Measurements from ENCODE around the gene GJA9. TPM values are rescaled to one million over a fixed set of nuclear protein-coding genes. Genes with fewer than 3 reads are reported as not detected.

GJA9 gene
- total and polyA plus RNA-seq, 5 donors from 2014 or later, result not detected

GRCh38 chr1:38873027-38873969, 8.1 kb downstream of the GJA9 start, which contains the start of gene MYCBP:
Gene MYCBP, minus strand, starts transcription at chr1:38873348. Its CDS starts 43 bp downstream, at chr1:38873305.
- Histone ChIP-seq H3K36me3 (ENCODE audit: control insufficient read depth, insufficient read depth, low read length) (no peaks in the 10 kb centered on the region), H3K4me3 (ENCODE audit: low read depth, low read length) (peak within 1 kb of the TSS; percentile 88), H3K4me1 (ENCODE audit: control insufficient read depth, insufficient read depth, low read length, poor library complexity, severe bottlenecking) (peaks cover 19% of the 10 kb centered on the region), H3K27ac (ENCODE audit: insufficient read depth, low read length, poor library complexity, severe bottlenecking) (peak within 1 kb of the TSS; percentile 73), H3K27me3 (ENCODE audit: control insufficient read depth, insufficient read depth, low read length) (no peaks in the 10 kb centered on the region), H3K9me3 (ENCODE audit: control insufficient read depth in 2 of 2, low read length in 2 of 2) (no peaks in the 10 kb centered on the region)
- DNase-seq (peak; percentile 95 to 98 (median 98)), ATAC-seq (ENCODE audit: low read depth in 2 of 2) (peak; percentile 99)
- Mint-ChIP-seq H3K27ac (peak within 1 kb of the TSS; percentile 85 to 97 (median 92)), H3K4me1 (peaks cover 15 to 38% (median 24%) of the 10 kb centered on the region in 4 donors), H3K4me3 (peak within 1 kb of the TSS; percentile 93 to 99 (median 95)), H3K36me3 (no peaks in the 10 kb centered on the region), H3K9me3 (peaks cover 0 to 3% (median 0%) of the 10 kb centered on the region in 7 donors), H3K27me3 (no peaks in the 10 kb centered on the region)

DNA sequence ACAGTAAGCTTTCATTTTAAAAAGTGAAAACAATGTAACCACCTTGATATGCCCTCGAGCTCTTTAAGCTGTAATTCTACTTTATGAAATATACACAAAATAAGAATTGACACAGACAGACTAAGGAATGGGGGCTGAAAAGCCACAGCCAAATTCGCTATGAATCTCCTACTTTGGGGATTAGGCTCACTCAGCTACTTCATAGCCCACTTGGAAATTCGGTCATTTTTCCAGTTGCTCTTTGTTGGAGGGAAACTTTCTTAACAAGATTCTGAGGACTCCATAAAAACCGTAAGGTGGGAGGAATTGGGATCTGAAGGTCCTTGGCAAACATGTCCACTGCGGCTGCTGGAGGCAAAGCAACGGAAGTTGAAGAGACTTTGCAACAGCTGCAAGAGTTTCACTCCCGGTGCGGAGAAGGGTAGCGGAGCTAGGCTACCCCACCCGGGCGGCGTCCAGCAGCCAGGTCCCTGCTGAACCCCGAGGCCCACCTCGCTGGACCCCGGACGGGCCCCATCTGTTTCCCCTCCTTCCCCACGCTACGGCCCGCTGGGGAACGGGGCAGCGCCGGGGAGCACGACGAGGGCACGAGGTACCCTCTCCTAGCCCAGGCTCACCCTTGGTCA, 8.9 kb downstream of the GJA9 start:
- Mint-ChIP-seq H3K9me3 (peaks cover 0 to 3% (median 0%) of the 10 kb centered on the region in 7 donors), H3K36me3 (peaks cover 7% of the 10 kb centered on the region), H3K27me3 (no peaks in the 10 kb centered on the region), H3K4me3 (peak overlapping the region; percentile 93 to 99 (median 95)), H3K27ac (peak overlapping the region; percentile 85 to 92 (median 87)), H3K4me1 (peaks cover 21 to 44% (median 27%) of the 10 kb centered on the region in 4 donors)
- Histone ChIP-seq H3K4me3 (ENCODE audit: low read depth, low read length) (peak overlapping the region; percentile 88), H3K27me3 (ENCODE audit: control insufficient read depth, insufficient read depth, low read length) (no peaks in the 10 kb centered on the region), H3K27ac (ENCODE audit: insufficient read depth, low read length, poor library complexity, severe bottlenecking) (peak overlapping the region; percentile 73), H3K9me3 (ENCODE audit: control insufficient read depth in 2 of 2, low read length in 2 of 2) (no peaks in the 10 kb centered on the region), H3K36me3 (ENCODE audit: control insufficient read depth, insufficient read depth, low read length) (peaks cover 2% of the 10 kb centered on the region), H3K4me1 (ENCODE audit: control insufficient read depth, insufficient read depth, low read length, poor library complexity, severe bottlenecking) (peaks cover 19% of the 10 kb centered on the region)
- peak in 1 of 2 donors; percentile 13 for ATAC-seq (ENCODE audit: low read depth in 2 of 2)
- DNase-seq, result peak; percentile 18 to 61 (median 27)

DNA sequence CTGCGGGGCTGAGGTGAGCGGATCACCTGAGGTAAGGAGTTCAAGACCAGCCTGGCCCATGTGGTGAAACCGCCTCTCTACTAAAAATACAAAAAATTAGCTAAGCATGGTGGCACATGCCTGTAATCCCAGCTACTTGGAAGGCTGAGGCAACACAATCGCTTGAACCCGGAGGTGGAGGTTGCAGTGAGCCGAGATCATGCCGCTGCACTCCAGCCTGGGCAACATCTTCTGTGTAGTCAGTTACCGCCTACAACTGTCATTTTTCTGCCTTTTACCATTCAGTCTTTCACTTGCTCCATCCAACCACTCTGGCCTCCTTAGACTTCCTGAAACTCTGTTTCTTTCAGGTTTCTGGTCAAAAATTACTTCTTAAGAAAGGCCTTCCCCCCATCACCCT, 10.4 kb downstream of the GJA9 start:
- H3K4me3 ChIP-seq (ENCODE audit: low read depth, low read length), result no peak overlapping the region
- peak overlapping the region in 1 of 3 donors; percentile 6 for H3K27ac Mint-ChIP-seq
- no peak overlapping the region for H3K27ac ChIP-seq (ENCODE audit: insufficient read depth, low read length, poor library complexity, severe bottlenecking)
- H3K27me3 ChIP-seq (ENCODE audit: control insufficient read depth, insufficient read depth, low read length), result no peaks in the 10 kb centered on the region
- peaks cover 0 to 3% (median 0%) of the 10 kb centered on the region in 7 donors for H3K9me3 Mint-ChIP-seq
- peaks cover 13% of the 10 kb centered on the region for H3K36me3 Mint-ChIP-seq
- DNase-seq, result no peak
- H3K27me3 Mint-ChIP-seq, result no peaks in the 10 kb centered on the region
- H3K4me3 Mint-ChIP-seq, result peak overlapping the region; percentile 14 to 97 (median 88)
- peaks cover 21 to 47% (median 28%) of the 10 kb centered on the region in 4 donors for H3K4me1 Mint-ChIP-seq
- peaks cover 3% of the 10 kb centered on the region for H3K36me3 ChIP-seq (ENCODE audit: control insufficient read depth, insufficient read depth, low read length)
- peaks cover 19% of the 10 kb centered on the region for H3K4me1 ChIP-seq (ENCODE audit: control insufficient read depth, insufficient read depth, low read length, poor library complexity, severe bottlenecking)
- H3K9me3 ChIP-seq (ENCODE audit: control insufficient read depth in 2 of 2, low read length in 2 of 2), result no peaks in the 10 kb centered on the region
- ATAC-seq (ENCODE audit: low read depth in 2 of 2), result no peak

GRCh38 chr1:38867208-38867607, 14.2 kb downstream of the GJA9 start:
- no peaks in the 10 kb centered on the region for H3K9me3 ChIP-seq (ENCODE audit: control insufficient read depth in 2 of 2, low read length in 2 of 2)
- Mint-ChIP-seq H3K36me3 (peaks cover 16% of the 10 kb centered on the region), H3K4me3 (peak overlapping the region in 1 of 4 donors; percentile 6), H3K9me3 (no peaks in the 10 kb centered on the region), H3K27ac (peak overlapping the region in 1 of 3 donors; percentile 23), H3K27me3 (no peaks in the 10 kb centered on the region), H3K4me1 (peaks cover 28 to 52% (median 34%) of the 10 kb centered on the region in 4 donors)
- no peak overlapping the region for H3K27ac ChIP-seq (ENCODE audit: insufficient read depth, low read length, poor library complexity, severe bottlenecking)
- H3K4me3 ChIP-seq (ENCODE audit: low read depth, low read length), result no peak overlapping the region
- H3K27me3 ChIP-seq (ENCODE audit: control insufficient read depth, insufficient read depth, low read length), result no peaks in the 10 kb centered on the region
- peaks cover 7% of the 10 kb centered on the region for H3K4me1 ChIP-seq (ENCODE audit: control insufficient read depth, insufficient read depth, low read length, poor library complexity, severe bottlenecking)
- ATAC-seq (ENCODE audit: low read depth in 2 of 2) (no peak), DNase-seq (no peak)
- H3K36me3 ChIP-seq (ENCODE audit: control insufficient read depth, insufficient read depth, low read length), result peaks cover 13% of the 10 kb centered on the region

DNA sequence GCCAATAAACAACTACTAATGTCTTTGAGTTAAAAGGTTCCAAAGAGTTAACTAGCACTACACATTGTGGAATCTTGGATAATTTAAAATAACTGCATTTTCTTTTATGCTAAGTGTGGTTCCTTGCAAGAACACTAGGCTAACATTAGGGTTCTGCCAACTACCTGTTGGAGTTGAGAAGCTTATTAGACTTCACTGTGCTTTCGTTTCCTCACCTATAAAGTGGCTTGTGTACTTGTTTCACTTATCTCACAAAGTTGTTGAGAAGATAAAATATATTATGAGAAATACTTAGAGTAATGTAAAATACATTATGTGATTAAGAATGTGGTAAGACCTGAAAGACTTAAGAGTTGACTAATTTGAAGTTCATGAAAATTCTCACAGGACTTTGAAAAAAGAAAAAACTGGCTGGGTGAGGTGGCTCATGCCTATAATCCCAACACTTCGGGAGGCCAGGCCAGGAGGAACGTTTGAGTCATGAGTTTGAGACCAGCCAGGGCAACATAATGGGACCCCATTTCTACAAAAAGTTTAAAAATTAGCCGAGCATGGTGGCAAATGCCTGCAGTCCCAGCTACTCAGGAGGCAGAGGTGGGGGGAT, 16.2 kb downstream of the GJA9 start:
- DNase-seq (no peak), ATAC-seq (ENCODE audit: low read depth in 2 of 2) (no peak)
- Mint-ChIP-seq H3K9me3 (no peaks in the 10 kb centered on the region), H3K27me3 (no peaks in the 10 kb centered on the region), H3K4me3 (no peak overlapping the region), H3K36me3 (peaks cover 16% of the 10 kb centered on the region), H3K4me1 (peaks cover 31 to 55% (median 38%) of the 10 kb centered on the region in 4 donors), H3K27ac (no peak overlapping the region)
- Histone ChIP-seq H3K36me3 (ENCODE audit: control insufficient read depth, insufficient read depth, low read length) (peaks cover 13% of the 10 kb centered on the region), H3K4me3 (ENCODE audit: low read depth, low read length) (no peak overlapping the region), H3K4me1 (ENCODE audit: control insufficient read depth, insufficient read depth, low read length, poor library complexity, severe bottlenecking) (peaks cover 9% of the 10 kb centered on the region), H3K27ac (ENCODE audit: insufficient read depth, low read length, poor library complexity, severe bottlenecking) (no peak overlapping the region), H3K27me3 (ENCODE audit: control insufficient read depth, insufficient read depth, low read length) (no peaks in the 10 kb centered on the region), H3K9me3 (ENCODE audit: control insufficient read depth in 2 of 2, low read length in 2 of 2) (no peaks in the 10 kb centered on the region)

GRCh38 chr1:38860454-38860795, 21.0 kb downstream of the GJA9 start:
- Mint-ChIP-seq H3K4me3 (peak overlapping the region; percentile 90 to 100 (median 94)), H3K4me1 (peaks cover 30 to 80% (median 49%) of the 10 kb centered on the region in 4 donors), H3K36me3 (peaks cover 5% of the 10 kb centered on the region), H3K27ac (peak overlapping the region; percentile 94 to 95 (median 94)), H3K27me3 (no peaks in the 10 kb centered on the region), H3K9me3 (no peaks in the 10 kb centered on the region)
- DNase-seq (no peak), ATAC-seq (ENCODE audit: low read depth in 2 of 2) (no peak)
- H3K27me3 ChIP-seq (ENCODE audit: control insufficient read depth, insufficient read depth, low read length), result no peaks in the 10 kb centered on the region
- no peak overlapping the region for H3K27ac ChIP-seq (ENCODE audit: insufficient read depth, low read length, poor library complexity, severe bottlenecking)
- H3K4me1 ChIP-seq (ENCODE audit: control insufficient read depth, insufficient read depth, low read length, poor library complexity, severe bottlenecking), result peaks cover 41% of the 10 kb centered on the region
- no peaks in the 10 kb centered on the region for H3K9me3 ChIP-seq (ENCODE audit: control insufficient read depth in 2 of 2, low read length in 2 of 2)
- H3K4me3 ChIP-seq (ENCODE audit: low read depth, low read length), result peak overlapping the region; percentile 96
- H3K36me3 ChIP-seq (ENCODE audit: control insufficient read depth, insufficient read depth, low read length), result peaks cover 22% of the 10 kb centered on the region
